Loucy (cell line): ENCODE data around the gene TSACC.

Source experiments
- H2AFZ ChIP-seq: fragments of 200-600 bp; sonication (generic); 2 replicates; pipeline ENCODE4 v1.6.0; 2016; ENCODE audit warnings: antibody characterized with exemption, mild to moderate bottlenecking, low read length, moderate library complexity
- H3F3A ChIP-seq: fragments of 200-600 bp; 2 replicates; pipeline ENCODE4 v1.6.0; 2016; ENCODE audit warnings: antibody characterized with exemption, low read depth, mild to moderate bottlenecking
- H3K27me3 ChIP-seq: fragments of 200-600 bp; sonication (generic); 2 replicates; pipeline ENCODE4 v1.6.1; 2014; ENCODE audit warnings: low read length, mild to moderate bottlenecking; ENCODE audit not compliant: insufficient read depth, poor library complexity, severe bottlenecking
- H3K36me3 ChIP-seq: fragments of 200-600 bp; sonication (generic); 2 replicates; pipeline ENCODE4 v1.6.1; 2016; ENCODE audit warnings: low read length; ENCODE audit not compliant: insufficient read depth
- H3K4me1 ChIP-seq: fragments of 200-600 bp; sonication (generic); 2 replicates; pipeline ENCODE4 v1.5.1; 2014; ENCODE audit warnings: low read length, mild to moderate bottlenecking; ENCODE audit not compliant: insufficient read depth, poor library complexity, severe bottlenecking
- H3K4me2 ChIP-seq: fragments of 200-600 bp; sonication (generic); 2 replicates; pipeline ENCODE4 v1.6.0; 2014; ENCODE audit warnings: antibody characterized with exemption, low read length, low read depth, mild to moderate bottlenecking; ENCODE audit not compliant: poor library complexity, severe bottlenecking
- H3K4me3 ChIP-seq: fragments of 200-600 bp; sonication (generic); 2 replicates; pipeline ENCODE4 v1.5.1; 2014; ENCODE audit warnings: low read length, mild to moderate bottlenecking, mixed read lengths; ENCODE audit not compliant: poor library complexity, severe bottlenecking
- H3K79me2 ChIP-seq: fragments of 200-600 bp; sonication (generic); 2 replicates; pipeline ENCODE4 v1.6.1; 2014; ENCODE audit warnings: low read length; ENCODE audit not compliant: insufficient read depth
- H3K9ac ChIP-seq: fragments of 200-600 bp; sonication (generic); 2 replicates; pipeline ENCODE4 v1.6.0; 2014; ENCODE audit warnings: mild to moderate bottlenecking, low read depth, low read length, moderate library complexity; ENCODE audit not compliant: poor library complexity, severe bottlenecking
- H3K9me2 ChIP-seq: fragments of 200-600 bp; sonication (generic); replicated peaks from 2 replicates; pipeline ENCODE4 v1.6.1; 2016; ENCODE audit warnings: low read depth, low read length, mixed read lengths
- H3K9me3 ChIP-seq: fragments of 200-600 bp; sonication (generic); 2 replicates; pipeline ENCODE4 v1.6.1; 2014; ENCODE audit warnings: mild to moderate bottlenecking, antibody characterized with exemption, low read length, low read depth; ENCODE audit not compliant: insufficient read depth
- H4K20me1 ChIP-seq: fragments of 200-600 bp; sonication (generic); 2 replicates; pipeline ENCODE4 v1.6.0; 2014; ENCODE audit warnings: antibody characterized with exemption, low read length, mild to moderate bottlenecking; ENCODE audit not compliant: insufficient read depth, poor library complexity, severe bottlenecking
- EZH2phosphoT487 ChIP-seq: fragments of 200-600 bp; IDR thresholded peaks from 2 replicates; pipeline ENCODE4 v1.6.1; 2018; ENCODE audit warnings: antibody characterized with exemption, mild to moderate bottlenecking, moderate library complexity, borderline replicate concordance
- TF ChIP-seq, protein P1 (sequence below): fragments of 200-600 bp; sonication (generic); conservative IDR thresholded peaks from 2 replicates; pipeline ENCODE4 v1.5.1; 2014; ENCODE audit warnings: mild to moderate bottlenecking, antibody characterized with exemption, low read length

Gene TSACC

DNA sequence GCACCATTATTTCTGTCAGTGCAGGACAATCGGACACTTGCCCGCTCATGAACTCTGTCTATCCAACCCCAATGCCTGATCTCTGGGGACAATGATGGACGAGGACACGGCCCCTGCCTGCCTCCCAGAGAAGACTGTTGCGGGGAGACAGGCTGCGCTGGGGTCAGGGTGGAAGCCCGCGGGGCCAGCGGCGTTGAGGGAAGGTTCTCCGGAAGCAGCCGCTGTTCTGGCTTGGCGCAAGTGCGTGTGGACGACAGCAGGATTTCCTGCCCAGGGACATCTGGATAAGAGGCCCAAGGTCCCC lies 49.5 kb downstream of the TSACC start:
- no peak for TF ChIP-seq EZH2phosphoT487
- TF ChIP-seq, protein P1, sequence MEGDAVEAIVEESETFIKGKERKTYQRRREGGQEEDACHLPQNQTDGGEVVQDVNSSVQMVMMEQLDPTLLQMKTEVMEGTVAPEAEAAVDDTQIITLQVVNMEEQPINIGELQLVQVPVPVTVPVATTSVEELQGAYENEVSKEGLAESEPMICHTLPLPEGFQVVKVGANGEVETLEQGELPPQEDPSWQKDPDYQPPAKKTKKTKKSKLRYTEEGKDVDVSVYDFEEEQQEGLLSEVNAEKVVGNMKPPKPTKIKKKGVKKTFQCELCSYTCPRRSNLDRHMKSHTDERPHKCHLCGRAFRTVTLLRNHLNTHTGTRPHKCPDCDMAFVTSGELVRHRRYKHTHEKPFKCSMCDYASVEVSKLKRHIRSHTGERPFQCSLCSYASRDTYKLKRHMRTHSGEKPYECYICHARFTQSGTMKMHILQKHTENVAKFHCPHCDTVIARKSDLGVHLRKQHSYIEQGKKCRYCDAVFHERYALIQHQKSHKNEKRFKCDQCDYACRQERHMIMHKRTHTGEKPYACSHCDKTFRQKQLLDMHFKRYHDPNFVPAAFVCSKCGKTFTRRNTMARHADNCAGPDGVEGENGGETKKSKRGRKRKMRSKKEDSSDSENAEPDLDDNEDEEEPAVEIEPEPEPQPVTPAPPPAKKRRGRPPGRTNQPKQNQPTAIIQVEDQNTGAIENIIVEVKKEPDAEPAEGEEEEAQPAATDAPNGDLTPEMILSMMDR = no peak
- no peaks in the 10 kb centered on the region for H3K9me2 ChIP-seq
- H3K9me3 ChIP-seq = no peaks in the 10 kb centered on the region
- no peak overlapping the region for H3K4me3 ChIP-seq
- H3K4me2 ChIP-seq = no peak overlapping the region
- no peaks in the 10 kb centered on the region for H3K36me3 ChIP-seq
- H3K27me3 ChIP-seq = no peaks in the 10 kb centered on the region
- no peak overlapping the region for H3K9ac ChIP-seq
- peaks cover 13% of the 10 kb centered on the region for H3K4me1 ChIP-seq
- H4K20me1 ChIP-seq = no peaks in the 10 kb centered on the region
- H3F3A ChIP-seq = no peaks in the 10 kb centered on the region
- H2AFZ ChIP-seq = no peak overlapping the region
- no peaks in the 10 kb centered on the region for H3K79me2 ChIP-seq

DNA sequence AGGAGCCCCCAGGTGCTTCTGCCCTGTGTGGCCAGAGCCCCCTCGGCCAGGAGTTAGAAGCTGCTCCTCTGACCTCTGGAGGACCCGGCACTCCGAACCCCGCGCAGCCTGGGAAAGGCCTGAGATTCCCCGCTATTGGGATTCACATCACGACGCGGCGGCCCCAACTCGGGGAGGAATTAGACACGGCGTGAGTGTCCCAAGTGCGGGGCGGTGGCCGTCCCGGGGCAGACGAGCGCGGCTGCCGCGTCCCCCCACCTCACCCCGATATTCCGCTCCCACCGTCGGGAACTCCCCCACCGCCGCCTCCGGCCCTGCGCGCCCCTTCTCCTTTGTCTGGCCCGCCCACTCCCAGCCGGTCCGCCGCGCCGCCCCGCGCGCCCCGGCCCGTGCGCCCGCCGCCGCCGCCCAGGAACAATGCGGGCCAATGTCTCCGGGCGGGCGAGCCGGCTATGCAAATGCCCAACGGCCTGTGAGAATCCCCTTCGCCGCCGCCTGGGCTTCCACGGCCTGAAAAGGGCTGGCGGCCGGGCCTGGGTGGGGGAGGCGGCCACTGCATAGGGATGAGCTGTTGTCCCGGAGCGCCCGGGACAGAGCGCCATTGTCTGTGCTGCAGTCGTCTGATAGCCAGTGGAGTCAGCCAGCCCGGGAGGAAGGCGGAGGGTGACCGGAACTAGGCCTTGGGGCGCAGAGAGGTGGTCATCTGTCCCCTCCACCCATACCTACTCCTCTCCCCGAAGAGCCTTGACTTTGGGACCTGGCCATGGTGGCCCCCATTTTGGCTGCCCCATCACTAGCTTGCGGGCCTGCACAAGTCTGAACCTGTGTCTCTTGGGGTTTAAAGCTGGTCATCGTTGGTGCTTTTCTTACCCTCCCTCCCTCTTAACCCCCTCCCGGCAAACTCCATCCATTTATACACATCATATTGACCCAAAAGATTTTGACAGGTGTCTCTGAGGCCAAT lies 50.1 kb downstream of the TSACC start:
- no peaks in the 10 kb centered on the region for H3K79me2 ChIP-seq
- H3K4me3 ChIP-seq = no peak overlapping the region
- no peaks in the 10 kb centered on the region for H3K27me3 ChIP-seq
- no peaks in the 10 kb centered on the region for H3F3A ChIP-seq
- H3K9ac ChIP-seq = no peak overlapping the region
- peaks cover 13% of the 10 kb centered on the region for H3K4me1 ChIP-seq
- no peaks in the 10 kb centered on the region for H3K9me2 ChIP-seq
- no peaks in the 10 kb centered on the region for H3K36me3 ChIP-seq
- no peaks in the 10 kb centered on the region for H3K9me3 ChIP-seq
- no peak overlapping the region for H2AFZ ChIP-seq
- H3K4me2 ChIP-seq = no peak overlapping the region
- no peaks in the 10 kb centered on the region for H4K20me1 ChIP-seq
- TF ChIP-seq EZH2phosphoT487 = no peak

DNA sequence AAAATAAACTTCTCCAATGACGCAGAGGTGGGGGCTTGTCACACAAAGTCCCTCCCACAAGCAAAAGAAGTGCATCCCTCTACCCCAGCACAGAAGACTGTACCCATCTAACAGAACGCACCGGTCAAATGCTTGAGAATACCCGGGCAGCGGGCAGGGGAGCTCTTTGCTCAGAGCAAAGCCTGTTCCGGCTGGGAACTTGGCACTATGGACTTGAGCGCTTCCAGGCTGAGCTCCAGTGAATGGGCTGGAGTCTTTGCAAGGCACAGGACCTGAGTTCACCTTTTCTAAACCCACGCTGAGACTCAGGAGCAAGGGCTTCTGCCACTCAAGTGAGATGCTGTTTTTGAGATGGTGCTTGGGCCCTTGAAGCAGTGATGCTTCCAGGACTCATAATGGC lies 51.0 kb downstream of the TSACC start:
- no peak overlapping the region for H2AFZ ChIP-seq

More for the DNA sequence above, 51.0 kb downstream of the TSACC start:
- no peaks in the 10 kb centered on the region for H3K79me2 ChIP-seq
- no peaks in the 10 kb centered on the region for H3K36me3 ChIP-seq
- no peaks in the 10 kb centered on the region for H3K9me2 ChIP-seq
- H3K9me3 ChIP-seq = no peaks in the 10 kb centered on the region
- no peaks in the 10 kb centered on the region for H3F3A ChIP-seq
- H3K27me3 ChIP-seq = no peaks in the 10 kb centered on the region
- H3K4me3 ChIP-seq = no peak overlapping the region
- peaks cover 13% of the 10 kb centered on the region for H3K4me1 ChIP-seq
- no peak overlapping the region for H3K4me2 ChIP-seq
- no peak overlapping the region for H3K9ac ChIP-seq
- no peaks in the 10 kb centered on the region for H4K20me1 ChIP-seq
- TF ChIP-seq, protein P1 = no peak
- TF ChIP-seq EZH2phosphoT487 = no peak
